Measurements from ENCODE around the gene MB. TPM values are rescaled to one million over a fixed set of nuclear protein-coding genes. Genes with fewer than 3 reads are reported as not detected.

Gene MB
- total and polyA plus RNA-seq, 12 donors: 0.35 to 32.8 (median 2.0) TPM

DNA sequence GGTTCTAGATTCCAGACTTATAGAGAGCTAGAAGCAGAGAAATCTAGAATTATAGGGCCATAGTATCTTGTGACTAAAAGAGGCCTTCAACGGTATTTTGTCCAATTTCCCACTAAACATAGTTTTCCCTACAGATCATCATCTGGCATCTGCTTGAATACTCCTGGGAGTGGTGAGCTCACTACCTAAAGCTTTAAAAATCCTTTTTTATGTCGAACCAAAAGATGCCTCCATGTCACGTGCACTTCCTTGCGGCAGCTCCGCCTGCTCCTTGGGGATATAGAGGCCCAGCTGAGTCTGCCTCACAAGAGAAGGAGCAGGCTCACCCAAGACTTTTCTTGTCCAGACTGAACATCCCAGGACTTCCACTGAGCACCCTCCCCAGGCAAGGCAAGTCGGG lies 4.3 kb upstream of the MB start:
- DNase-seq: no peak
- no peaks in the 10 kb centered on the region for H3K9me3 ChIP-seq (replicated peaks in 1 of 3)
- 89 to 95% (median 94%) methylated on average over 5 to 6 of the region's 6 CpGs for WGBS, 4 donors
- H3K27ac ChIP-seq: no peak overlapping the region
- H3K4me1 ChIP-seq (replicated peaks in 1 of 2): peaks cover 0 to 13% of the 10 kb centered on the region in 2 donors
- no peak for TF ChIP-seq POLR2A (IDR thresholded peaks at IDR 0.05)
- TF ChIP-seq, protein P1, sequence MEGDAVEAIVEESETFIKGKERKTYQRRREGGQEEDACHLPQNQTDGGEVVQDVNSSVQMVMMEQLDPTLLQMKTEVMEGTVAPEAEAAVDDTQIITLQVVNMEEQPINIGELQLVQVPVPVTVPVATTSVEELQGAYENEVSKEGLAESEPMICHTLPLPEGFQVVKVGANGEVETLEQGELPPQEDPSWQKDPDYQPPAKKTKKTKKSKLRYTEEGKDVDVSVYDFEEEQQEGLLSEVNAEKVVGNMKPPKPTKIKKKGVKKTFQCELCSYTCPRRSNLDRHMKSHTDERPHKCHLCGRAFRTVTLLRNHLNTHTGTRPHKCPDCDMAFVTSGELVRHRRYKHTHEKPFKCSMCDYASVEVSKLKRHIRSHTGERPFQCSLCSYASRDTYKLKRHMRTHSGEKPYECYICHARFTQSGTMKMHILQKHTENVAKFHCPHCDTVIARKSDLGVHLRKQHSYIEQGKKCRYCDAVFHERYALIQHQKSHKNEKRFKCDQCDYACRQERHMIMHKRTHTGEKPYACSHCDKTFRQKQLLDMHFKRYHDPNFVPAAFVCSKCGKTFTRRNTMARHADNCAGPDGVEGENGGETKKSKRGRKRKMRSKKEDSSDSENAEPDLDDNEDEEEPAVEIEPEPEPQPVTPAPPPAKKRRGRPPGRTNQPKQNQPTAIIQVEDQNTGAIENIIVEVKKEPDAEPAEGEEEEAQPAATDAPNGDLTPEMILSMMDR (IDR thresholded peaks at IDR 0.05): no peak
- H3K36me3 ChIP-seq (replicated peaks in 1 of 2): no peaks in the 10 kb centered on the region
- no peaks in the 10 kb centered on the region for H3K27me3 ChIP-seq
- intact Hi-C loops (cut with DNase I): loop anchor here (5.0 to 10.0 kb wide), 2 partner anchors 269 to 503 kb away; no protein-coding TSS in a partner anchor
- H3K4me3 ChIP-seq: no peak overlapping the region

DNA sequence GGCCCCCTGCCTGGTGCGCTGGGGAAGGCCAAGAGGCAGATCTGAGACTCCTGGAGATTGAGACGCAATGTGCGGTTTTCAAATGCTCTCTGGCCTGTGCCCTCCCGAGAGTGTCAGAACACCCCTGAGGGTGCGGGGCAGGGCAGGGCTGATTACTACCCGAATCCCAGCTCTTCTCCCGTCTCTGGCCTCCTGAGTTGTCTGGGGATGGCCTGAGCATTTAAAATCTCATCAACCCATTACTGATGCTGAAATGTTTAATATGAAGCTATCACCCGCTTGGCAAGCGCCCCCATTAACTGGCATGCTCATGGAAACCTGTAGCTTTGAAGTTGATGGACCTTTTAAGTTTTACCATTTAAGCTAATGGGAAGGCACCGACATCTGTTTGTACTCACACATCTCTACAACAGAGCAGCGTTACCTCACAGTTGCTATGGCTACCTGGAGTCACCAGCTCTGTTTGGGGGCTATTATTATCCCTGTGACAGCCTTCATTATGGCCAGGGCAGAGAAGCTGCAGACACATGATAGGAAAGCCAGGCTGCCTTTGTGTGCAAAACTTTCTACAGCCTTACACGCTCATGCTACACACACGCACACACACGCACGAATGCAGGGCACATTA lies 3.6 kb upstream of the MB start:
- WGBS, 4 donors: 84 to 91% (median 88%) methylated on average over 6 to 15 of the region's 15 CpGs
- peak overlapping the region in 1 of 5 donors; percentile 50 for H3K27ac ChIP-seq
- no peaks in the 10 kb centered on the region for H3K27me3 ChIP-seq
- DNase-seq: peak in 1 of 7 donors; percentile 81
- H3K9me3 ChIP-seq (replicated peaks in 1 of 3): no peaks in the 10 kb centered on the region
- no peaks in the 10 kb centered on the region for H3K36me3 ChIP-seq (replicated peaks in 1 of 2)
- intact Hi-C loops (cut with DNase I): loop anchor here (5.0 to 10.0 kb wide), 2 partner anchors 268 to 504 kb away; no protein-coding TSS in a partner anchor
- TF ChIP-seq, protein P1 (IDR thresholded peaks at IDR 0.05): no peak
- no peak for TF ChIP-seq POLR2A (IDR thresholded peaks at IDR 0.05)
- peaks cover 0 to 8% of the 10 kb centered on the region in 2 donors for H3K4me1 ChIP-seq (replicated peaks in 1 of 2)
- no peak overlapping the region for H3K4me3 ChIP-seq

DNA sequence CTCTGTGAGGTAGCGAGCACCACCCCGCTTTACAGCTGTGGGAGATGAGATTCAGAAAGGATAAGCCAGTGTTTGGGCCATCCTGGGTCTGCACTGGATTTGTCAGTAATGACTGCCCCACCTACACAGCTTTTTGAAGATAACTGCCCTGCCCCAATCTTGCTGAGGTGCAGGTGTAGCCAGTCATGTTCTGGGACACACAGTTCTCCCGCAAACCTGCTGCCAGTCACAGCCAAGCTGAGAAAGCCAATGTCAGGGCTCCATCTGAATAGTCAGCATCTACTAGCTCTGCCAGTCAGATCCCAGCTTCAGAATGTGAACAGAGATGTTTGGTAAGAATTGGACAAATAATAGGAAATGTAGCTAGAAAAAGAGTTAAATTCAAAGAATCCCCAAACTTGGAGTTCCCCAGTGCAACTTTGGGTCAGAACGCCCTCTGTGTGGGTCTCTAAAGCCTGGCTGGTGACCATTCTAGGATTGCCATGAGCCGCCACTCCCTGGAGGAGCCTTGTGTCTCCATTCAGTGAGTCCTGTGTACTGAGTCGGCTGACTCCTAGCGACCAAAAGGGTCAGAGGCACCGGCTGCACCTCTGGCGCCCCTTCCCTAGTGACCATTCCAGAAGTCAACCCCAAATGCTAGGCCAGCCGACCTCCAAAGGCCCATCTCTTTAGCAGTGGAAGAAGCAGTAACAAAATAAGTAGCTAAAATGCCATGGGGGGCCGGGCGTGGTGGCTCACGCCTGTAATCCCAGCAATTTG lies 2.4 kb upstream of the MB start:
- TF ChIP-seq, protein P1 (IDR thresholded peaks at IDR 0.05): no peak
- TF ChIP-seq POLR2A (IDR thresholded peaks at IDR 0.05): no peak
- DNase-seq: no peak
- H3K27ac ChIP-seq: no peak overlapping the region
- no peaks in the 10 kb centered on the region for H3K27me3 ChIP-seq
- WGBS, 4 donors: 88 to 97% (median 94%) methylated on average over 10 to 13 of the region's 13 CpGs
- no peak overlapping the region for H3K4me3 ChIP-seq
- no peaks in the 10 kb centered on the region for H3K36me3 ChIP-seq (replicated peaks in 1 of 2)
- intact Hi-C loops (cut with DNase I): loop anchor here (5.0 to 10.0 kb wide), 2 partner anchors 267 to 505 kb away; no protein-coding TSS in a partner anchor
- peaks cover 0 to 8% of the 10 kb centered on the region in 2 donors for H3K4me1 ChIP-seq (replicated peaks in 1 of 2)
- H3K9me3 ChIP-seq (replicated peaks in 1 of 3): no peaks in the 10 kb centered on the region

DNA sequence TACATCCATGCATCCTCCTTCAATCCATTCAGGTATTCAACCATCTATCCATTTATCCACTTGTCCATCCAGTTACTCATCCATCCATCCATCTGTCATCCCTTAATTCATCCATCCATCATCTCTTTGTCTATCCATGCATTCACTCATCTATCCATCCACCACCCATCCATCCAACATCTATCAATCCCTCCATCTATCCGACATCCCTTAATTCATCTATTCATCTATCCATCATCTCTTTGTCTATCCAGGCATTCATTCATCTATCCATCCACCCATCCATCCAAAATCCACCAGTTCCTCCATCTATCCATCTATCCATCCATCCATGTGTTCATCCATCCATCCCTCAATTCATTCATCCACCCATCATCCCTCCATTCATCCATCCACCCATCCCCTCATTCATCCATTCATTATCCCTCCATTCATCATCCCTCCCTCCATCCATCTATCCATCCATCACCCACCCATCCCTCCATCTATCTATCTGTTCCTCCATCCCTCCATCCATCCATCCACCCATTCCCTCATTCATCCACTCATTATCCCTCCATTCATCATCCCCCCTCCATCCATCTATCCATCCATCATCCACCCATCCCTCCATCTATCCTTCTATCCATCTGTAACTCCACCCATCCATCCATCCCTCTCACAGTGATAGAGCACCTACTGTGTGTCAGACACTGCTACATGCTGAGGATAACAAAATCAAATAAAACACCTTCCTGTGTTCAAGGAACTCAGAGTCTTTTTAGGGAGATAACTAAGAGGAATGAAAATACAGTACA lies 1.5 kb upstream of the MB start:
- H3K36me3 ChIP-seq (replicated peaks in 1 of 2): no peaks in the 10 kb centered on the region
- whole genome bisulfite sequencing, 4 donors: 94 to 100% (median 97%) methylated on average over 1 of the region's 1 CpG
- intact Hi-C loops (cut with DNase I): no loop called here

More for the DNA sequence above, 1.5 kb upstream of the MB start:
- peaks cover 0 to 8% of the 10 kb centered on the region in 2 donors for H3K4me1 ChIP-seq (replicated peaks in 1 of 2)
- H3K9me3 ChIP-seq (replicated peaks in 1 of 3): no peaks in the 10 kb centered on the region
- TF ChIP-seq POLR2A (IDR thresholded peaks at IDR 0.05): no peak
- TF ChIP-seq, protein P1 (IDR thresholded peaks at IDR 0.05): no peak
- no peak for DNase-seq
- no peak overlapping the region for H3K27ac ChIP-seq
- H3K4me3 ChIP-seq: no peak overlapping the region
- H3K27me3 ChIP-seq: no peaks in the 10 kb centered on the region
